ENCODE data around the gene EPHA8. TPM values are rescaled to one million over a fixed set of nuclear protein-coding genes. Genes with fewer than 3 reads are reported as not detected.

Gene EPHA8
- total and polyA plus RNA-seq, 4 donors, result not detected

DNA sequence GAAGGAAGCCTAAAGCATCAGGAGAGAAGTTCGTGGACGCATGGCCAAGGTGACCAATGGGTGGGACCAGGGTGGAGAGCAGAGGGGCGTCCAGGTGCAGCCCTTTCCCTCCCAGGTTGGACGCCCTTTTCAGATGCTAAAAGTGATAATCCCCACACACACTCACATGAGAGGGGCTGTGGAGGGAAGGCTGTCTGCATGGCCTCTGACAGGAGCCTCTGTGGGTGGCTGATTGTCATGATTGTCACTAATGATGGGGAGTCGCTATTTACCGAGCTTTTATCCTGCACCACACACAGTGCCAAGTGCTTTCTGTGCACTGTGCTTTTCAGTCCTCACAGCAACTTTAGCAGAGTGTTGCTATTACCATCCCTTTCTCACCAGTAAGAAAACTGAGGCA lies 46.0 kb downstream of the EPHA8 start:
- H3K27me3 ChIP-seq (ENCODE audit: control insufficient read depth in 4 of 4, insufficient read depth in 4 of 4, low read length in 3 of 4), result peaks cover 0 to 8% (median 4%) of the 10 kb centered on the region in 4 donors
- no peaks in the 10 kb centered on the region for H3K36me3 ChIP-seq (ENCODE audit: control insufficient read depth in 4 of 4, insufficient read depth in 3 of 4, low read depth in 1 of 4, low read length in 3 of 4)
- H3K9ac ChIP-seq (ENCODE audit: low read depth in 1 of 2, low read length in 2 of 2), result no peak overlapping the region
- no peak for TF ChIP-seq GABPA (IDR thresholded peaks at IDR 0.05 in 1 of 2, conservative IDR thresholded peaks at IDR 0.05 in 1 of 2)
- TF ChIP-seq, protein P1, sequence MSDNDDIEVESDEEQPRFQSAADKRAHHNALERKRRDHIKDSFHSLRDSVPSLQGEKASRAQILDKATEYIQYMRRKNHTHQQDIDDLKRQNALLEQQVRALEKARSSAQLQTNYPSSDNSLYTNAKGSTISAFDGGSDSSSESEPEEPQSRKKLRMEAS (IDR thresholded peaks at IDR 0.05), result no peak
- TF ChIP-seq TAF1 (conservative IDR thresholded peaks at IDR 0.05), result no peak
- no peak for TF ChIP-seq FOXA2 (IDR thresholded peaks at IDR 0.05)
- TF ChIP-seq HNF4G (IDR thresholded peaks at IDR 0.05), result no peak
- TF ChIP-seq RAD21 (IDR thresholded peaks at IDR 0.05), result no peak
- no peak for TF ChIP-seq SP1 (IDR thresholded peaks at IDR 0.05)
- TF ChIP-seq, protein P2, sequence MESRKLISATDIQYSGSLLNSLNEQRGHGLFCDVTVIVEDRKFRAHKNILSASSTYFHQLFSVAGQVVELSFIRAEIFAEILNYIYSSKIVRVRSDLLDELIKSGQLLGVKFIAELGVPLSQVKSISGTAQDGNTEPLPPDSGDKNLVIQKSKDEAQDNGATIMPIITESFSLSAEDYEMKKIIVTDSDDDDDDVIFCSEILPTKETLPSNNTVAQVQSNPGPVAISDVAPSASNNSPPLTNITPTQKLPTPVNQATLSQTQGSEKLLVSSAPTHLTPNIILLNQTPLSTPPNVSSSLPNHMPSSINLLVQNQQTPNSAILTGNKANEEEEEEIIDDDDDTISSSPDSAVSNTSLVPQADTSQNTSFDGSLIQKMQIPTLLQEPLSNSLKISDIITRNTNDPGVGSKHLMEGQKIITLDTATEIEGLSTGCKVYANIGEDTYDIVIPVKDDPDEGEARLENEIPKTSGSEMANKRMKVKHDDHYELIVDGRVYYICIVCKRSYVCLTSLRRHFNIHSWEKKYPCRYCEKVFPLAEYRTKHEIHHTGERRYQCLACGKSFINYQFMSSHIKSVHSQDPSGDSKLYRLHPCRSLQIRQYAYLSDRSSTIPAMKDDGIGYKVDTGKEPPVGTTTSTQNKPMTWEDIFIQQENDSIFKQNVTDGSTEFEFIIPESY (IDR thresholded peaks at IDR 0.05), result no peak
- TF ChIP-seq, protein P3, sequence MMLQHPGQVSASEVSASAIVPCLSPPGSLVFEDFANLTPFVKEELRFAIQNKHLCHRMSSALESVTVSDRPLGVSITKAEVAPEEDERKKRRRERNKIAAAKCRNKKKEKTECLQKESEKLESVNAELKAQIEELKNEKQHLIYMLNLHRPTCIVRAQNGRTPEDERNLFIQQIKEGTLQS (IDR thresholded peaks at IDR 0.05), result no peak
- TF ChIP-seq RXRA (IDR thresholded peaks at IDR 0.05), result no peak
- no peaks in the 10 kb centered on the region for H3K4me1 ChIP-seq (ENCODE audit: control insufficient read depth in 4 of 4, insufficient read depth in 4 of 4, low read length in 3 of 4)
- no peak overlapping the region for H3K27ac ChIP-seq (ENCODE audit: low read depth in 1 of 2, low read length in 2 of 2)
- H3K9me3 ChIP-seq (ENCODE audit: control insufficient read depth in 4 of 4, low read length in 3 of 4), result peaks cover 0 to 2% (median 0%) of the 10 kb centered on the region in 4 donors
- no peak for DNase-seq (ENCODE audit: low spot score)
- no peak overlapping the region for H3K4me3 ChIP-seq (ENCODE audit: low read depth in 1 of 3, low read length in 3 of 3)
- WGBS, result 24% methylated on average over 6 of the region's 6 CpGs

DNA sequence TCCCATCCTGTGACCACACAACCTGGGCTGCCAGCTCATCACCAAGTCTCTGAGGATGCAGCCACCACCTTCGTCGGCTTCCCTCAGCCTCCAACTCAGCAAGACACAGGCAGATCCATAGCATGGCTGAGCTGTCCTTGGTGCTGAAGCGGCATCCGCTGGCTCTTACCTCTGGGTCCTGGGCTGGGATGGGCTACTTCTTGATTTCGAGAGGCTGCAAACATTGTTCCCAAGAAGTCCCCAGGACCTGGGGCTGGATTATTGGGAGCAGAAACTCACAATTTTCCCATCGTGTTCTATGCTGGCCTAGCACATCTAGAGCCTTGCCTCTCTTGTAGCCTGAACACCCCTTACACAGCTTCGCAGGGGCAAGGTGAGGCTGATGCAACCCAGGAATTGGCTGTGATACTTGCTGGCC lies 48.2 kb downstream of the EPHA8 start:
- no peaks in the 10 kb centered on the region for H3K4me1 ChIP-seq (ENCODE audit: control insufficient read depth in 4 of 4, insufficient read depth in 4 of 4, low read length in 3 of 4)
- no peak overlapping the region for H3K4me3 ChIP-seq (ENCODE audit: low read depth in 1 of 3, low read length in 3 of 3)
- peaks cover 0 to 15% (median 4%) of the 10 kb centered on the region in 4 donors for H3K27me3 ChIP-seq (ENCODE audit: control insufficient read depth in 4 of 4, insufficient read depth in 4 of 4, low read length in 3 of 4)
- H3K36me3 ChIP-seq (ENCODE audit: control insufficient read depth in 4 of 4, insufficient read depth in 3 of 4, low read depth in 1 of 4, low read length in 3 of 4), result no peaks in the 10 kb centered on the region
- WGBS, result 23% methylated on average over 7 of the region's 7 CpGs
- TF ChIP-seq FOXA2 (IDR thresholded peaks at IDR 0.05), result no peak
- TF ChIP-seq TAF1 (conservative IDR thresholded peaks at IDR 0.05), result no peak
- no peak for TF ChIP-seq EGR1 (IDR thresholded peaks at IDR 0.05; ENCODE audit: low read depth in 2 of 2)
- no peak for TF ChIP-seq JUND (IDR thresholded peaks at IDR 0.05)
- TF ChIP-seq SP1 (IDR thresholded peaks at IDR 0.05), result no peak
- TF ChIP-seq, protein P4, sequence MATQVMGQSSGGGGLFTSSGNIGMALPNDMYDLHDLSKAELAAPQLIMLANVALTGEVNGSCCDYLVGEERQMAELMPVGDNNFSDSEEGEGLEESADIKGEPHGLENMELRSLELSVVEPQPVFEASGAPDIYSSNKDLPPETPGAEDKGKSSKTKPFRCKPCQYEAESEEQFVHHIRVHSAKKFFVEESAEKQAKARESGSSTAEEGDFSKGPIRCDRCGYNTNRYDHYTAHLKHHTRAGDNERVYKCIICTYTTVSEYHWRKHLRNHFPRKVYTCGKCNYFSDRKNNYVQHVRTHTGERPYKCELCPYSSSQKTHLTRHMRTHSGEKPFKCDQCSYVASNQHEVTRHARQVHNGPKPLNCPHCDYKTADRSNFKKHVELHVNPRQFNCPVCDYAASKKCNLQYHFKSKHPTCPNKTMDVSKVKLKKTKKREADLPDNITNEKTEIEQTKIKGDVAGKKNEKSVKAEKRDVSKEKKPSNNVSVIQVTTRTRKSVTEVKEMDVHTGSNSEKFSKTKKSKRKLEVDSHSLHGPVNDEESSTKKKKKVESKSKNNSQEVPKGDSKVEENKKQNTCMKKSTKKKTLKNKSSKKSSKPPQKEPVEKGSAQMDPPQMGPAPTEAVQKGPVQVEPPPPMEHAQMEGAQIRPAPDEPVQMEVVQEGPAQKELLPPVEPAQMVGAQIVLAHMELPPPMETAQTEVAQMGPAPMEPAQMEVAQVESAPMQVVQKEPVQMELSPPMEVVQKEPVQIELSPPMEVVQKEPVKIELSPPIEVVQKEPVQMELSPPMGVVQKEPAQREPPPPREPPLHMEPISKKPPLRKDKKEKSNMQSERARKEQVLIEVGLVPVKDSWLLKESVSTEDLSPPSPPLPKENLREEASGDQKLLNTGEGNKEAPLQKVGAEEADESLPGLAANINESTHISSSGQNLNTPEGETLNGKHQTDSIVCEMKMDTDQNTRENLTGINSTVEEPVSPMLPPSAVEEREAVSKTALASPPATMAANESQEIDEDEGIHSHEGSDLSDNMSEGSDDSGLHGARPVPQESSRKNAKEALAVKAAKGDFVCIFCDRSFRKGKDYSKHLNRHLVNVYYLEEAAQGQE (IDR thresholded peaks at IDR 0.05), result peak; percentile 99
- no peak overlapping the region for H3K27ac ChIP-seq (ENCODE audit: low read depth in 1 of 2, low read length in 2 of 2)
- H3K9me3 ChIP-seq (ENCODE audit: control insufficient read depth in 4 of 4, low read length in 3 of 4), result peaks cover 0 to 2% (median 0%) of the 10 kb centered on the region in 4 donors
- peak; percentile 62 for DNase-seq (ENCODE audit: low spot score)
- H3K9ac ChIP-seq (ENCODE audit: low read depth in 1 of 2, low read length in 2 of 2), result no peak overlapping the region

Measured in liver (tissue), 9 donors.